GM12878 (cell line): ENCODE results near the gene SPSB2. TPM values are rescaled to one million over a fixed set of nuclear protein-coding genes. Genes with fewer than 3 reads are reported as not detected.
A peak's percentile ranks its signal among the peaks of the same experiment; 100 is the strongest.
"Not testable (repeated sequence)": the region's sequence is repeated elsewhere in the genome, so short reads cannot be mapped to it uniquely, and the experiment has no call there.

ENCODE experiments used
- ATAC-seq: fragments of 200-7000 bp; cut with Tn5 transposase; 3 replicates; pipeline ENCODE4 v1.9.1; 2020; ENCODE audit warnings: mild to moderate bottlenecking, moderate library complexity
- BruUV-seq: library from RNA; stranded (reverse); fragments of 400-500 nt; replicated peaks from 2 replicates; lab custom pipeline; 2021; lab: Mats Ljungman, UMichigan
- CTCF ChIA-PET: fragments of 300-600 bp; sonication (Branson Sonifier 250); formaldehyde crosslinking; extraction: SDS; loops from one replicate; lab custom pipeline; 2021; ENCODE audit warnings: inconsistent platforms; lab: Yijun Ruan, JAX
- POLR2A ChIA-PET: fragments of 350-600 bp; formaldehyde crosslinking; extraction: SDS; loops from one replicate; lab custom pipeline; 2021; ENCODE audit warnings: inconsistent platforms; lab: Charles Lee
- RAD21 ChIA-PET: fragments of 300-600 bp; sonication (Branson Sonifier 250); formaldehyde crosslinking; loops from one replicate; lab custom pipeline; 2023; ENCODE audit warnings: antibody characterized with exemption; ENCODE audit not compliant: unreplicated experiment; lab: Charles Lee
- SMC1A ChIA-PET: fragments of 300-600 bp; sonication (Branson Sonifier 250); formaldehyde crosslinking; loops from one replicate; lab custom pipeline; 2023; ENCODE audit not compliant: unreplicated experiment, uncharacterized antibody; lab: Charles Lee
- DNase-seq: peaks from one replicate; pipeline ENCODE4 v3.0.0-alpha.2; 2011; ENCODE audit warnings: low read depth, low spot score
- FAIRE-seq: peaks from 3 replicates; lab custom pipeline; 2011; peaks lifted over from hg19 to GRCh38; lab: Jason Lieb, UNC
- H2AFZ ChIP-seq: 2 replicates; pipeline ENCODE4 v1.6.0; 2011; ENCODE audit warnings: low read depth, low read length, control low read depth; ENCODE audit not compliant: control insufficient read depth
- H3K27ac ChIP-seq: 2 replicates; pipeline ENCODE4 v1.5.1; 2011; ENCODE audit warnings: control low read depth; ENCODE audit not compliant: control insufficient read depth, insufficient read depth
- H3K27me3 ChIP-seq, 2 experiments: replicated peaks in 1 of 2; 2 replicates each; pipeline versions ENCODE4 v1.6.0 to v1.6.1; 2011; ENCODE audit warnings: low read length in 1 of 2; ENCODE audit not compliant: control insufficient read depth in 2 of 2, insufficient read depth in 2 of 2
- H3K36me3 ChIP-seq, 2 experiments: 2 replicates each; pipeline ENCODE4 v1.5.1; 2011; ENCODE audit warnings: low read length in 1 of 2; ENCODE audit not compliant: control insufficient read depth in 2 of 2, insufficient read depth in 2 of 2
- H3K4me1 ChIP-seq: 2 replicates; pipeline ENCODE4 v1.6.1; 2011; ENCODE audit warnings: mild to moderate bottlenecking, low read length, moderate library complexity, mixed read lengths; ENCODE audit not compliant: control insufficient read depth, insufficient read depth
- H3K4me2 ChIP-seq: 2 replicates; pipeline ENCODE4 v1.6.0; 2011; ENCODE audit warnings: control low read depth; ENCODE audit not compliant: control insufficient read depth, insufficient read depth
- H3K4me3 ChIP-seq: fragments of 200-600 bp; sonication (generic); 2 replicates; pipeline ENCODE4 v1.5.1; 2016
- H3K79me2 ChIP-seq: 2 replicates; pipeline ENCODE4 v1.6.0; 2011; ENCODE audit warnings: low read length; ENCODE audit not compliant: control insufficient read depth, insufficient read depth
- H3K9ac ChIP-seq: 2 replicates; pipeline ENCODE4 v1.8.0; 2011; ENCODE audit warnings: low read length, control low read depth, mixed read lengths; ENCODE audit not compliant: control insufficient read depth, insufficient read depth
- H3K9me3 ChIP-seq: replicated peaks from 3 replicates; pipeline ENCODE4 v1.5.1; 2011; ENCODE audit warnings: mild to moderate bottlenecking, low read length; ENCODE audit not compliant: control insufficient read depth, insufficient read depth
- H4K20me1 ChIP-seq: 2 replicates; pipeline ENCODE4 v1.6.0; 2011; ENCODE audit not compliant: control insufficient read depth, insufficient read depth
- BMI1 ChIP-seq: fragments of 450-650 bp; IDR thresholded peaks from 2 replicates; pipeline ENCODE4 v1.6.1; 2016; ENCODE audit warnings: mild to moderate bottlenecking, moderate library complexity, borderline replicate concordance
- EED ChIP-seq: sonication (generic); IDR thresholded peaks from 2 replicates; pipeline ENCODE4 v1.6.1; 2016; ENCODE audit warnings: antibody characterized with exemption, low read depth
- PBX3 ChIP-seq: IDR thresholded peaks from 2 replicates; pipeline ENCODE4 v1.6.1; 2011; ENCODE audit warnings: mild to moderate bottlenecking, low read depth, low read length, moderate library complexity; ENCODE audit not compliant: insufficient replicate concordance
- POU2F2 ChIP-seq: IDR thresholded peaks from 3 replicates; pipeline ENCODE4 v1.6.1; 2011; ENCODE audit warnings: low read depth, mild to moderate bottlenecking, low read length, borderline replicate concordance
- RUNX3 ChIP-seq: IDR thresholded peaks from 2 replicates; pipeline ENCODE4 v1.6.1; 2012; ENCODE audit warnings: low read length, inconsistent platforms
- SREBF1 ChIP-seq: IDR thresholded peaks from 2 replicates; pipeline ENCODE4 v1.6.1; 2012; ENCODE audit warnings: mild to moderate bottlenecking, low read length
- TCF7 ChIP-seq: IDR thresholded peaks from 2 replicates; pipeline ENCODE4 v1.6.1; 2014; ENCODE audit warnings: antibody characterized with exemption, borderline replicate concordance
- ZNF274 ChIP-seq: IDR thresholded peaks from one replicate; pipeline ENCODE4 v1.8.0; 2011; ENCODE audit not compliant: insufficient read length, insufficient read depth
- WGBS: methylation state at CpG from one replicate; pipeline ENCODE4 v1.1.6; 2016; ENCODE audit warnings: low lambda C conversion rate; ENCODE audit not compliant: insufficient replicate concordance, insufficient coverage; ENCODE audit errors: missing lambda C conversion rate; 5-methylcytosine and 5-hydroxymethylcytosine counted together
- in situ Hi-C: fragments of 300-500 bp; cut with MboI; formaldehyde crosslinking; loops from 9 replicates; pipeline ENCODE4 v1.14.3; 2018; ENCODE audit warnings: mixed read lengths
- intact Hi-C: fragments of 100-400 bp; cut with micrococcal nuclease; formaldehyde crosslinking; loops from one replicate; pipeline ENCODE4 v1.14.2; 2022; ENCODE audit not compliant: unreplicated experiment
- polyA plus RNA-seq, 11 experiments: library from polyadenylated mRNA; depleted of rRNA in 4 of 11; unstranded in 6 of 11; stranded (reverse) in 5 of 11; fragments of >200 nt; fragmentation: Nextera tagmentation in 4 of 11; fragmentation: Illumina TruSeq in 1 of 11; extraction: Ambion mirVana in 4 of 11; extraction: Trizol in 1 of 11; gene quantifications; 1 replicate in 1 of 11; 2 replicates in 10 of 11; pipeline versions ENCODE4 v1.2.1 to v1.2.3, GENCODE V29; 2011 to 2016; ENCODE audit warnings: inconsistent platforms in 2 of 11, missing spikeins in 2 of 11, low read depth in 1 of 11
- total RNA-seq, 4 experiments: library from RNA; depleted of rRNA in 3 of 4; stranded (reverse); fragments of >200 nt in 3 of 4; fragmentation: Illumina TruSeq in 1 of 4; extraction: Trizol in 1 of 4; gene quantifications; 2 replicates each; pipeline versions ENCODE4 v1.2.1 to v1.2.3, GENCODE V29; 2013 to 2021
- TF ChIP-seq, protein P1 (sequence below): fragments of 450-650 bp; IDR thresholded peaks from 2 replicates; pipeline ENCODE4 v1.6.1; 2016; ENCODE audit warnings: mild to moderate bottlenecking

SPSB2 gene
- total and polyA plus RNA-seq, 10 of the 15 experiments (the other 5 are each of a cell fraction or from before 2014, with no cell fraction given): 0.08 to 5.6 (median 2.7) TPM

- H3K4me3 ChIP-seq: peak overlapping the region; percentile 87; the same call in 1 of the 2 replicates
- ChIA-PET RAD21 (interaction anchor here (0.7 to 5.3 kb wide), 3 partner anchors 18 to 48 kb away, joined by 3 to 41 read pairs (median 37); partner anchors contain the start of genes CDCA3 and USP5), POLR2A (interaction anchor here (0.6 to 5.0 kb wide), 5 partner anchors 9 to 70 kb away, joined by 4 to 52 read pairs (median 22); partner anchors contain the start of genes C12orf57, CDCA3, RNU7-1 and USP5), CTCF (interaction anchor here (0.6 to 8.7 kb wide), 10 partner anchors 18 to 219 kb away, joined by 3 to 121 read pairs (median 8); partner anchors contain the start of genes C1R and LPCAT3), SMC1A (interaction anchor here (0.6 to 4.5 kb wide), 2 partner anchors 9 to 18 kb away, joined by 3 to 41 read pairs; no protein-coding TSS in a partner anchor)
- WGBS: 61% methylated on average over 9 of the region's 9 CpGs
- H2AFZ ChIP-seq: peak overlapping the region; percentile 71
- intact Hi-C loops, FAIRE-seq, DNase-seq, BruUV-seq, H3K9me3 ChIP-seq, H3K27me3 ChIP-seq, ATAC-seq, in situ Hi-C loops: not testable (repeated sequence)
- peak overlapping the region; percentile 96 for H3K4me2 ChIP-seq
- peak overlapping the region; percentile 61; the same call in 1 of the 2 replicates for H3K9ac ChIP-seq
- H3K4me1 ChIP-seq: peaks cover 28% of the 10 kb centered on the region
- H4K20me1 ChIP-seq: peaks cover 12% of the 10 kb centered on the region
- peaks cover 20 to 29% of the 10 kb centered on the region in 2 experiments for H3K36me3 ChIP-seq
- H3K27ac ChIP-seq: peak overlapping the region; percentile 59; the same call in 1 of the 2 replicates
- H3K79me2 ChIP-seq: peaks cover 21% of the 10 kb centered on the region
Observed at GRCh38 chr12:6874015-6874368, 889 bp upstream of the SPSB2 start.

- BruUV-seq: TSS peak; percentile 64
- peaks cover 20 to 31% of the 10 kb centered on the region in 2 experiments for H3K36me3 ChIP-seq
- ChIA-PET RAD21 (interaction anchor here (0.6 to 5.3 kb wide), 22 partner anchors 10 to 240 kb away, joined by 3 to 41 read pairs (median 4); partner anchors contain the start of genes C12orf57, CDCA3, LRRC23 and MLF2), SMC1A (interaction anchor here (0.7 to 4.5 kb wide), 12 partner anchors 9 to 119 kb away, joined by 3 to 41 read pairs (median 4); partner anchors contain the start of genes C12orf57, CDCA3, MLF2 and RNU7-1), CTCF (interaction anchor here (0.6 to 9.5 kb wide), 44 partner anchors 9 to 240 kb away, joined by 3 to 173 read pairs (median 5); partner anchors contain the start of genes C12orf57, C1R, C1RL and CDCA3), POLR2A (interaction anchor here (0.6 to 5.0 kb wide), 23 partner anchors 9 to 183 kb away, joined by 3 to 52 read pairs (median 4); partner anchors contain the start of genes C12orf57, CDCA3, COPS7A and ENO2)
- H3K27ac ChIP-seq: peak overlapping the region; percentile 36
- H4K20me1 ChIP-seq: peaks cover 16% of the 10 kb centered on the region
- ATAC-seq: peak; percentile 71
- peaks cover 37% of the 10 kb centered on the region for H3K79me2 ChIP-seq
- peak overlapping the region; percentile 82 for H3K4me3 ChIP-seq
- no peaks in the 10 kb centered on the region for H3K9me3 ChIP-seq
- in situ Hi-C loops: no loop called here
- 3% methylated on average over 36 of the region's 40 CpGs for WGBS
- H3K27me3 ChIP-seq: no peaks in the 10 kb centered on the region
- H3K4me1 ChIP-seq: peaks cover 30% of the 10 kb centered on the region
- peak; percentile 26 for DNase-seq
- no peak overlapping the region for H2AFZ ChIP-seq
- H3K4me2 ChIP-seq: peak overlapping the region; percentile 100
- intact Hi-C loops: loop anchor here (1.0 kb wide), 1 partner anchor 19 kb away; no protein-coding TSS in a partner anchor
- H3K9ac ChIP-seq: peak overlapping the region; percentile 73
- FAIRE-seq: peak; percentile 49
- TF ChIP-seq RUNX3: peak; percentile 48
- TF ChIP-seq, protein P1, sequence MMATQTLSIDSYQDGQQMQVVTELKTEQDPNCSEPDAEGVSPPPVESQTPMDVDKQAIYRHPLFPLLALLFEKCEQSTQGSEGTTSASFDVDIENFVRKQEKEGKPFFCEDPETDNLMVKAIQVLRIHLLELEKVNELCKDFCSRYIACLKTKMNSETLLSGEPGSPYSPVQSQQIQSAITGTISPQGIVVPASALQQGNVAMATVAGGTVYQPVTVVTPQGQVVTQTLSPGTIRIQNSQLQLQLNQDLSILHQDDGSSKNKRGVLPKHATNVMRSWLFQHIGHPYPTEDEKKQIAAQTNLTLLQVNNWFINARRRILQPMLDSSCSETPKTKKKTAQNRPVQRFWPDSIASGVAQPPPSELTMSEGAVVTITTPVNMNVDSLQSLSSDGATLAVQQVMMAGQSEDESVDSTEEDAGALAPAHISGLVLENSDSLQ: no peak
- TF ChIP-seq SREBF1: no peak
- TF ChIP-seq POU2F2: peak; percentile 52; the same call in 1 of the 3 replicates
- no peak for TF ChIP-seq PBX3
- no peak for TF ChIP-seq TCF7
- no peak for TF ChIP-seq EED
- no peak for TF ChIP-seq ZNF274
- TF ChIP-seq BMI1: no peak
Observed at GRCh38 chr12:6872073-6873048, 742 bp downstream of the SPSB2 start.
